IMR-90 (cell line): Measurements from ENCODE around the gene LOXL3. TPM values are rescaled to one million over a fixed set of nuclear protein-coding genes. Genes with fewer than 3 reads are reported as not detected.
A peak's percentile ranks its signal among the peaks of the same experiment; 100 is the strongest.

Experiments
- ATAC-seq: fragments of 200-7000 bp; cut with Tn5 transposase; 2 replicates; pipeline ENCODE4 v1.9.1; 2020; ENCODE audit warnings: low read depth, mild to moderate bottlenecking, moderate library complexity
- BruUV-seq: library from RNA; stranded (reverse); fragments of 400-500 nt; replicated peaks from 2 replicates; lab custom pipeline; 2021; lab: Mats Ljungman, UMichigan
- CTCF ChIA-PET: fragments of 300-600 bp; formaldehyde crosslinking; extraction: SDS; loops from one replicate; lab custom pipeline; 2021; ENCODE audit warnings: antibody characterized with exemption; lab: Yijun Ruan, JAX
- POLR2A ChIA-PET: fragments of 300-600 bp; sonication (Branson Sonifier 250); formaldehyde crosslinking; loops from one replicate; lab custom pipeline; 2022; ENCODE audit warnings: antibody characterized with exemption; ENCODE audit not compliant: unreplicated experiment; lab: Charles Lee
- DNase-seq: peaks from one replicate; pipeline ENCODE4 v3.0.0; 2013
- H2AFZ ChIP-seq: replicated peaks from 2 replicates; pipeline ENCODE3; 2013; ENCODE audit warnings: low read length, mild to moderate bottlenecking; ENCODE audit not compliant: poor library complexity
- H2AK5ac ChIP-seq: 2 replicates; pipeline ENCODE4 v1.6.1; 2013; ENCODE audit warnings: low read depth, low read length, inconsistent platforms
- H2AK9ac ChIP-seq: replicated peaks from 2 replicates; pipeline ENCODE3; 2013; ENCODE audit warnings: mild to moderate bottlenecking, low read depth, low read length, moderate library complexity; ENCODE audit not compliant: poor library complexity
- H2BK120ac ChIP-seq: 2 replicates; pipeline ENCODE4 v1.6.1; 2013; ENCODE audit warnings: low read depth, low read length, inconsistent platforms
- H2BK15ac ChIP-seq: 3 replicates; pipeline ENCODE4 v1.6.1; 2013; ENCODE audit warnings: low read depth, low read length, inconsistent platforms
- H2BK20ac ChIP-seq: 2 replicates; pipeline ENCODE4 v1.6.1; 2013; ENCODE audit warnings: low read depth, mild to moderate bottlenecking, inconsistent platforms, low read length, moderate library complexity
- H2BK5ac ChIP-seq: 2 replicates; pipeline ENCODE4 v1.6.1; 2013; ENCODE audit warnings: mild to moderate bottlenecking, low read depth, low read length, inconsistent platforms; ENCODE audit not compliant: poor library complexity, severe bottlenecking
- H3K14ac ChIP-seq: replicated peaks from 2 replicates; pipeline ENCODE4 v1.6.1; 2013; ENCODE audit warnings: low read depth, low read length, inconsistent platforms
- H3K18ac ChIP-seq: 2 replicates; pipeline ENCODE4 v1.6.1; 2013; ENCODE audit warnings: low read depth, low read length, control low read depth
- H3K23ac ChIP-seq: 2 replicates; pipeline ENCODE4 v1.6.1; 2013; ENCODE audit warnings: low read depth, low read length, inconsistent platforms
- H3K27ac ChIP-seq: 2 replicates; pipeline ENCODE4 v1.5.1; 2013; ENCODE audit warnings: mild to moderate bottlenecking, control low read depth, low read length; ENCODE audit not compliant: insufficient read depth
- H3K27me3 ChIP-seq: 2 replicates; pipeline ENCODE4 v1.6.1; 2013; ENCODE audit warnings: low read length; ENCODE audit not compliant: control insufficient read depth, insufficient read depth
- H3K36me3 ChIP-seq: 2 replicates; pipeline ENCODE4 v1.6.1; 2013; ENCODE audit warnings: low read length, mixed read lengths; ENCODE audit not compliant: control insufficient read depth, insufficient read depth
- H3K4ac ChIP-seq: 2 replicates; pipeline ENCODE4 v1.6.1; 2013; ENCODE audit warnings: low read depth, low read length, inconsistent platforms
- H3K4me1 ChIP-seq: 2 replicates; pipeline ENCODE4 v1.6.1; 2013; ENCODE audit warnings: low read length, mixed read lengths; ENCODE audit not compliant: control insufficient read depth, insufficient read depth
- H3K4me2 ChIP-seq: 2 replicates; pipeline ENCODE4 v1.6.1; 2013; ENCODE audit warnings: low read depth, mild to moderate bottlenecking, control low read depth, low read length, moderate library complexity
- H3K4me3 ChIP-seq: 2 replicates; pipeline ENCODE4 v1.5.1; 2013; ENCODE audit warnings: low read depth, mild to moderate bottlenecking, control low read depth, low read length, moderate library complexity; ENCODE audit not compliant: insufficient read depth
- H3K56ac ChIP-seq: 2 replicates; pipeline ENCODE4 v1.6.1; 2013; ENCODE audit warnings: low read length, inconsistent platforms; ENCODE audit not compliant: insufficient read depth; ENCODE audit errors: extremely low read depth
- H3K79me1 ChIP-seq, 2 experiments: 2 replicates each; pipeline ENCODE4 v1.6.1; 2013; ENCODE audit warnings: low read length in 2 of 2, inconsistent platforms in 1 of 2, low read depth in 1 of 2
- H3K9ac ChIP-seq: 2 replicates; pipeline ENCODE4 v1.6.1; 2013; ENCODE audit warnings: low read depth, low read length, control low read depth
- H3K9me1 ChIP-seq: 2 replicates; pipeline ENCODE4 v1.6.1; 2013; ENCODE audit warnings: low read length, inconsistent platforms; ENCODE audit not compliant: insufficient read depth
- H3K9me3 ChIP-seq: 2 replicates; pipeline ENCODE4 v1.6.1; 2013; ENCODE audit warnings: low read length; ENCODE audit not compliant: control insufficient read depth, insufficient read depth
- H4K20me1 ChIP-seq: 2 replicates; pipeline ENCODE4 v1.6.1; 2013; ENCODE audit warnings: low read length, inconsistent platforms; ENCODE audit not compliant: insufficient read depth
- H4K5ac ChIP-seq: 2 replicates; pipeline ENCODE4 v1.6.1; 2013; ENCODE audit warnings: mild to moderate bottlenecking, low read depth, low read length, control low read depth
- H4K8ac ChIP-seq, 2 experiments: 2 replicates each; pipeline ENCODE4 v1.6.1; 2013; ENCODE audit warnings: low read depth in 2 of 2, low read length in 2 of 2, control low read depth in 1 of 2, inconsistent platforms in 1 of 2
- H4K91ac ChIP-seq: 2 replicates; pipeline ENCODE4 v1.6.1; 2013; ENCODE audit warnings: low read depth, low read length, inconsistent platforms; ENCODE audit not compliant: insufficient read depth
- BHLHE40 ChIP-seq: fragments of 150-350 bp; IDR thresholded peaks from 2 replicates; pipeline ENCODE4 v1.6.1; 2016; ENCODE audit warnings: mild to moderate bottlenecking, low read depth, low read length
- MAZ ChIP-seq: IDR thresholded peaks from 2 replicates; pipeline ENCODE4 v1.6.1; 2012; ENCODE audit warnings: low read depth, mild to moderate bottlenecking, low read length, improper control_type of control experiment, moderate library complexity, borderline replicate concordance
- MXI1 ChIP-seq: IDR thresholded peaks from 2 replicates; pipeline ENCODE4 v1.6.1; 2012; ENCODE audit warnings: low read depth, mild to moderate bottlenecking, low read length, moderate library complexity, borderline replicate concordance
- NFE2L2 ChIP-seq: fragments of 150-350 bp; IDR thresholded peaks from 2 replicates; pipeline ENCODE4 v1.6.1; 2016; ENCODE audit warnings: low read depth, mild to moderate bottlenecking, low read length
- RCOR1 ChIP-seq: IDR thresholded peaks from 2 replicates; pipeline ENCODE4 v1.6.1; 2012; ENCODE audit warnings: mild to moderate bottlenecking, low read length, improper control_type of control experiment; ENCODE audit not compliant: insufficient replicate concordance
- RFX5 ChIP-seq: IDR thresholded peaks from 2 replicates; pipeline ENCODE4 v1.8.0; 2012; ENCODE audit warnings: low read depth, mild to moderate bottlenecking, low read length, moderate library complexity
- SMC3 ChIP-seq: fragments of 150-350 bp; IDR thresholded peaks from 2 replicates; pipeline ENCODE4 v1.6.1; 2016; ENCODE audit warnings: low read depth, mild to moderate bottlenecking, antibody characterized with exemption, low read length, moderate library complexity
- WGBS, 2 experiments: methylation state at CpG; one replicate each; pipeline versions ENCODE4 v1.1.5 to v1.1.7; 2013; ENCODE audit warnings: missing lambda C conversion rate in 2 of 2; ENCODE audit not compliant: insufficient read length in 1 of 2; ENCODE audit errors: extremely low coverage in 2 of 2; 5-methylcytosine and 5-hydroxymethylcytosine counted together
- dilution Hi-C: fragments of 300-500 bp; cut with HindIII; formaldehyde crosslinking; loops from one replicate; pipeline ENCODE4 v1.14.3; 2018; ENCODE audit warnings: low sequenced_read_pairs; ENCODE audit not compliant: unreplicated experiment
- in situ Hi-C: fragments of 300-500 bp; cut with MboI; formaldehyde crosslinking; loops from 3 replicates; pipeline ENCODE4 v1.14.3; 2019; ENCODE audit warnings: low sequenced_read_pairs, inconsistent platforms, mixed read lengths
- intact Hi-C: fragments of 100-400 bp; cut with micrococcal nuclease; formaldehyde crosslinking; loops from 2 replicates; pipeline ENCODE4 v1.10.0; 2022
- polyA plus RNA-seq, 3 experiments: library from polyadenylated mRNA; depleted of rRNA; stranded (reverse); fragments of >200 nt; gene quantifications; 2 replicates each; pipeline ENCODE4 v1.2.3, GENCODE V29; 2012; ENCODE audit warnings: low replicate concordance in 1 of 3
- total RNA-seq: library from RNA; depleted of rRNA; stranded (reverse); fragments of >200 nt; gene quantifications from 2 replicates; pipeline ENCODE4 v1.2.3, GENCODE V29; 2012
- TF ChIP-seq, protein P1 (sequence below): fragments of 150-350 bp; IDR thresholded peaks from 2 replicates; pipeline ENCODE4 v1.6.1; 2016; ENCODE audit warnings: low read depth, mild to moderate bottlenecking, low read length, moderate library complexity, borderline replicate concordance
- TF ChIP-seq, protein P2 (sequence below): fragments of 150-350 bp; IDR thresholded peaks from 2 replicates; pipeline ENCODE4 v1.6.1; 2017; ENCODE audit warnings: mild to moderate bottlenecking, antibody characterized with exemption, low read length, low read depth

LOXL3 gene
- total and polyA plus RNA-seq, 2 of the 4 experiments (the other 2 are of a cell fraction), result 17.9 to 23.4 TPM

DNA sequence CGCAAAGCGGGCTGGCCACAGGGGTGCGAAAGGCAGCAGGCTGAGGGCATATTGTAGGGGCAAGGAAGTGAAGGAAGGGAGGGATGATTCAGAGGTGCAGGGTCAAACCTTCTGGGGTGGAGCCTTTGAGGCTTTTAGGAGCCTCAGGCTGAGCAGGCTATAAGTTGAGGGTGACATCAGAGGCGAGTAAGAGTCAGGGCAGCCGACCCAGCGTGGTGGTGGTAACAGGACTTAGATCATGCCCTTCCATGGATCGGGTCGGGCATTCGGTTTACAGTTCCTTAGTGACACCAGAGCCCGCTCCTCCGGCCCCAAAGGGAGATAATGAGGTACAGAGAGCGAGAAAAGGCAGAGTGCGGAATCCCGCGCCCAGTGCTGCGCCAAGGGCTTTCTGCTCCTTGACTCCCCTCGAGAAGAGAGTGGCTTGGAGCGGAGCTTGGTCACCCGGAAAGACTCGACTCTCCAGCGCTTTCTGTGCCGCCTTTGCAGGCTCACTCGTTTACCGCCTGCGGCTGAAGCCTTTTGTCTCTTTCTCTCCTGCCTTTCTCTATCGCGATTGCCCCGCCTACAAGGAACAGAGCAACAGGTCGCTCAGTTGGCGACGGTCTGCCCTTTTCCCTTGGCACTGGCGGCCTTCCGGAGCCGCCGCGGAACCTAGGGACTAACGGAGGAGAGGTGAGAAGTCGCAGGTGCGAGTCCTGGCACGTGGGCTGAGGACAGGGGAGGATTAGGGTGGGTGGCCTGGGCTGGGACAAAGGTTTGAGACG is 55.1 kb downstream of the LOXL3 start:
- POLR2A ChIA-PET, result no interaction called here
- 11% methylated on average over 18 of the region's 41 CpGs; no CpG with 5 or more reads in 1 of the 2 experiments for WGBS, 2 experiments
- CTCF ChIA-PET, result interaction anchor here (0.6 to 0.7 kb wide), 2 partner anchors 12 to 89 kb away, joined by 3 to 8 read pairs; no protein-coding TSS in a partner anchor

More for the DNA sequence above, 55.1 kb downstream of the LOXL3 start:
- H3K9me1 ChIP-seq, result no peaks in the 10 kb centered on the region
- in situ Hi-C loops, result loop anchor here (25.0 kb wide), 1 partner anchor 364 kb away; no protein-coding TSS in a partner anchor
- H2BK20ac ChIP-seq, result no peak overlapping the region
- no peak overlapping the region for H3K18ac ChIP-seq
- H2AK9ac ChIP-seq, result no peak overlapping the region
- H3K27me3 ChIP-seq, result peaks cover 38% of the 10 kb centered on the region
- no peak overlapping the region; a peak in 1 of 4 replicates for H4K8ac ChIP-seq
- dilution Hi-C loops, result no loop called here
- intact Hi-C loops, result no loop called here
- no TSS peak for BruUV-seq
- H2AK5ac ChIP-seq, result no peak overlapping the region
- no peak overlapping the region for H3K23ac ChIP-seq
- peak overlapping the region; percentile 74 for H3K4me2 ChIP-seq
- H3K9me3 ChIP-seq, result no peaks in the 10 kb centered on the region
- peaks cover 13% of the 10 kb centered on the region for H3K4me1 ChIP-seq
- H3K9ac ChIP-seq, result no peak overlapping the region
- H2BK5ac ChIP-seq, result no peak overlapping the region
- H4K5ac ChIP-seq, result no peak overlapping the region
- DNase-seq (no peak), ATAC-seq (peak; percentile 18; the same call in 1 of the 2 replicates)
- no peak overlapping the region for H3K4ac ChIP-seq
- H3K27ac ChIP-seq, result no peak overlapping the region
- H2BK120ac ChIP-seq, result no peak overlapping the region
- TF ChIP-seq MXI1 (no peak), SMC3 (no peak), BHLHE40 (no peak), MAZ (no peak), NFE2L2 (no peak), RCOR1 (no peak), RFX5 (no peak)
- TF ChIP-seq, protein P1, sequence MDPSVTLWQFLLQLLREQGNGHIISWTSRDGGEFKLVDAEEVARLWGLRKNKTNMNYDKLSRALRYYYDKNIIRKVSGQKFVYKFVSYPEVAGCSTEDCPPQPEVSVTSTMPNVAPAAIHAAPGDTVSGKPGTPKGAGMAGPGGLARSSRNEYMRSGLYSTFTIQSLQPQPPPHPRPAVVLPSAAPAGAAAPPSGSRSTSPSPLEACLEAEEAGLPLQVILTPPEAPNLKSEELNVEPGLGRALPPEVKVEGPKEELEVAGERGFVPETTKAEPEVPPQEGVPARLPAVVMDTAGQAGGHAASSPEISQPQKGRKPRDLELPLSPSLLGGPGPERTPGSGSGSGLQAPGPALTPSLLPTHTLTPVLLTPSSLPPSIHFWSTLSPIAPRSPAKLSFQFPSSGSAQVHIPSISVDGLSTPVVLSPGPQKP, result no peak
- TF ChIP-seq, protein P2, sequence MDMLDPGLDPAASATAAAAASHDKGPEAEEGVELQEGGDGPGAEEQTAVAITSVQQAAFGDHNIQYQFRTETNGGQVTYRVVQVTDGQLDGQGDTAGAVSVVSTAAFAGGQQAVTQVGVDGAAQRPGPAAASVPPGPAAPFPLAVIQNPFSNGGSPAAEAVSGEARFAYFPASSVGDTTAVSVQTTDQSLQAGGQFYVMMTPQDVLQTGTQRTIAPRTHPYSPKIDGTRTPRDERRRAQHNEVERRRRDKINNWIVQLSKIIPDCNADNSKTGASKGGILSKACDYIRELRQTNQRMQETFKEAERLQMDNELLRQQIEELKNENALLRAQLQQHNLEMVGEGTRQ, result no peak
- H3K36me3 ChIP-seq, result peaks cover 3% of the 10 kb centered on the region; the same call in 1 of the 2 replicates
- H3K56ac ChIP-seq, result no peak overlapping the region
- H4K20me1 ChIP-seq, result no peaks in the 10 kb centered on the region
- H2AFZ ChIP-seq, result peak overlapping the region; percentile 76
- no peak overlapping the region for H4K91ac ChIP-seq
- H3K4me3 ChIP-seq, result peak overlapping the region; percentile 12; the same call in 1 of the 2 replicates
- H3K79me1 ChIP-seq, result peaks cover 0 to 11% of the 10 kb centered on the region in 2 experiments; a peak in 2 of 4 replicates
- no peak overlapping the region for H3K14ac ChIP-seq
- no peak overlapping the region for H2BK15ac ChIP-seq
